GM19239 (cell line): ENCODE measurements around the gene PAM.
"Not testable (repeated sequence)": the region's sequence is repeated elsewhere in the genome, so short reads cannot be mapped to it uniquely, and the experiment has no call there.

Experiments
- DNase-seq: peaks from one replicate; pipeline ENCODE4 v3.0.0; 2011; ENCODE audit warnings: low spot score; ENCODE audit not compliant: insufficient read length
- FAIRE-seq: peaks from 2 replicates; lab custom pipeline; 2011; peaks lifted over from hg19 to GRCh38; lab: Jason Lieb, UNC

Gene PAM

DNA sequence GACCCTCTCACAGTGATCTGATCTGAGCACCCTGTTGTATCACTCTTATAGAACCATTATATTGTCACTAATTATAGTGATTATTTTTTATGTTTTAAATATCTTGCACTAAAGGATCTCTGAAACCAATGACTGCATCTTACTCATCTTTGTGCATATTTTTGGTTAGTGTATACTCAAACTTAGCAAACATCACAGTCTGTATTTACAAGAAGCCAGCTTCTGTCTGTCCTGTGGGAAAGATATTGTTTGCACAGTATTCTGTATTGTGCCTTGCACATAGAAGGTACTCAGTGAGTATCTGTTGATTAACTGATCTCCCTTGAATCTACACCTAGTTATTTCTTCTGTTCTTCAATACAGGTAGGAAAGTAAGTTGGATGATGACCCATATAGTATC lies 131.5 kb downstream of the PAM start:
- no peak for FAIRE-seq

DNA sequence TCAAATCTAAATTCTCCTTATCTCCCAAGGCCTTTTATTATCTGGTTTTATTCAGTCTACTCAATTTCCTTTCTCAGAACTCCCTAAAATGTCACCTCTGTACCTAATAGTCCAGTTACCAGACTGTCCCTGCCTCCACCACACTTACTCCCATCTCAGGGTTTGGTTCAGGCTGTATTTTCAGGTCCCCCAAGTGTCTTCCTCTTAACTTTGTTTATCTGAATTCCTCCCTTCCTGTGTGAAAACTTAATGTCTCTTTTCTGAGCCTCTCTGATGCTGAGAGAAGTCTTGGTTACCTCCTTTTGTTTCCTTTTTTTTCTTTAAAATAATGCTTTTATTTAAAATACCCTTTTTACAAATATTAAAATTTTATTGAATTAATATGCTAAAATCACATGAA lies 133.4 kb downstream of the PAM start:
- no peak for FAIRE-seq
- no peak for DNase-seq

More for the DNA sequence above, 131.5 kb downstream of the PAM start:
- no peak for DNase-seq

DNA sequence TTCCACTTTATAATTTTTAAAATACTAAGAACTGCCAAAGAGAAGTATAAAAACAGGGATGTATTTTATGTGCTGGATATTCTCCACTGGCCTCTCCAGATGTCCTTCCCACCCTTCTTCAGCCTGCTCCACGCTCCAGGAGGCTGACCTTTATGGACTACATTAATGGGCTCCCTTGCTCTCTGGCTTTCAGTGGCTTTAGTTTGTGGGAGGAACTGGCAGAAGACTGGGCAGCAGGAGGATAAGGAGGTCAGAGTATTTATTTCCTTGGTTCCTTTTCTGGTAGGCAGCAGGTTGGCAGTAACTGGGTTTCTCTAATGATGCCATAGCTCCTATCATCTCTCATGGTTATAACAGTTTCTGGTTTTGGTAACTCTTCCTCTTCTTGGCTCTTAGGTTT lies 133.9 kb downstream of the PAM start:
- FAIRE-seq (no peak), DNase-seq (no peak)

DNA sequence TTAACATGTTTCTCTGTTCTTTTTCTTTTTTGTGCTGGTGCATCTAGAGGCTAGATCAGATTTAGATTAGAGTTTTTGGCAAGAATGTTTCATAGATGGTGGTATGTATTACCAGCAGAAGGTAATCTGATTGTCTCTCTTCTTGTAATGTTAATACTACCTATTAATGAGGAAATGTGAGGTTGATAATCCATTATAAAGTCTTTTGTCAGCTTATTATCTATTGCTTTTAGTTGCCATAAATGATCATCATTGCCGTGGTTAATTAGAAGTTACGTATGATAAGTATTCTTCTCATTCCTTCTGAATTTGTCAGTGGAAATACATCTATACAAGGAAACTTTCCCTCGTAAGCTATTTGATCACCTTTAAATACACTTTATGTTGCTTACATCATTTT lies 135.0 kb downstream of the PAM start:
- DNase-seq (no peak), FAIRE-seq (no peak)

DNA sequence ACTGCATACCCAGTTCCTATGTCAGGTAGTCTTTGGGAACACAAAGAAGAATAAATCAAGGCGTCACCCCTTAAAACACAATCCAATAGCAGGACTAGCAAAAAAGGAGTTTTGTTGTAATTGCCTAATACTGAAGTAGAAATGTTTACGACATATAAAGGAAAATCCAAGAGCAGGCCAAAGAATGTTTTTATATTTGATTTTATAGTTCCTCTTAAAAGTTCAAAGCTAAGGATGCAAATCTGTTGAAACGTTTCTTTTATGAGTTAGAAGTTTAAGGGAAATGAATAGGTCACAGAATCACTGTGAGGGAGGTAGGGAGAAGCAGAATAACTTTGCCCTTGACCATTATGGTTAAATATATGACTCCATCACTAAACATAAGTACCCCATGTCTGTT lies 136.1 kb downstream of the PAM start:
- no peak for DNase-seq
- FAIRE-seq, result no peak

DNA sequence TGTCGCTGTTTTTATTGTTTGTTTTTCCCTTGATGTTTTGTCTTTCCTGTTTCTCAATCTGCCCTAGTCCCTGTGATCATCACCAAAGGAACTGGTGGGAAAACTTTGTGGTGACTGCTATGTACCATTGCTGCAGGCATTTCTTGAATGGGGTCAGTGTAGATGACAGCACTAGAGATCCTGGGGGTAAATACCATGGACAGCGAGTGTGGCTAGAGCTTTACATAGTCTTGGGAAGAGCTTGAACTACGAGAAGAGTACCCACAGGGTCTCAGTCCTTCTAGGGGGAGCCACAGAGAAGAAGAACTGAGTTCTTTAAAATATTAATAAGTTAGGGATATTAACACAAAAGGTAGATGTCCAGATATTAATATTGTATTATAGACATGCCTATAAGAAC lies 138.8 kb downstream of the PAM start:
- DNase-seq (no peak), FAIRE-seq (no peak)

DNA sequence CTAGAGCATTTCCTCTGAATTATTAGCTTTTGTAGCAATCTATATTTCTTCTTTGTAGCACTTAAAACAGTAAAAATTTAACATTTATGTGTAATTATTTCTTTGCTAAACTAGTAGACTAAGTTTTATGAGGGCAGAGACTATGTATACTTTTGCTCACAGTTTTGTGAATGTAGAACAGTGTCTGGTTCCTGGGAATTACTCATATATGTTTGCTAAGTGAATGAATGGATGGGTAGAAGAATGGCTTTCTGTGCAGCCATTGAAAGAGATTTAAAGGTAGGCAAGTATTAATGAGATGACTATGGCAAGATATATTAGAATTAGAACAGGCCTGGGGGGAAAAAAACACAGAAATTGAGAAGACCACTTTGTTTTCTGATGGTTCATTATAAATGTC lies 140.1 kb downstream of the PAM start:
- FAIRE-seq, result no peak
- no peak for DNase-seq

DNA sequence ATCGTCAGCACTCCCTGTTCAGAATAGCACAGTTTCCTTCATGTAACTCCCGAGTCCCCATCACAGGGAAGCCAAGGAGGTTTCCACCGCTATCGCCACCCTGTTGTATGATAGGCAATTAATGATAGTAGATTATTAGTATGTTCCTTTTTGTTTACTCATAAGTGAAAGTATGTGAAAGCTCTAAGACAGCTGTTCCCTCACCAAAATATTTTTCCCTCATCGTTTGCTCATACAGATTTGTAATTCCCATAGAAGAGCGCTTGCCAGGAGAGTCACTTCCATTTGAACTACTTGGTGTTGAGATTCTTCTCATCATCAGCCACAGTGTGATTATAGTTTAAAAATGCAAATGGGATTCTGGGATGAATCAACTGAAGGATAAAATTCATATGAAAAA lies 140.9 kb downstream of the PAM start:
- FAIRE-seq (no peak), DNase-seq (no peak)

DNA sequence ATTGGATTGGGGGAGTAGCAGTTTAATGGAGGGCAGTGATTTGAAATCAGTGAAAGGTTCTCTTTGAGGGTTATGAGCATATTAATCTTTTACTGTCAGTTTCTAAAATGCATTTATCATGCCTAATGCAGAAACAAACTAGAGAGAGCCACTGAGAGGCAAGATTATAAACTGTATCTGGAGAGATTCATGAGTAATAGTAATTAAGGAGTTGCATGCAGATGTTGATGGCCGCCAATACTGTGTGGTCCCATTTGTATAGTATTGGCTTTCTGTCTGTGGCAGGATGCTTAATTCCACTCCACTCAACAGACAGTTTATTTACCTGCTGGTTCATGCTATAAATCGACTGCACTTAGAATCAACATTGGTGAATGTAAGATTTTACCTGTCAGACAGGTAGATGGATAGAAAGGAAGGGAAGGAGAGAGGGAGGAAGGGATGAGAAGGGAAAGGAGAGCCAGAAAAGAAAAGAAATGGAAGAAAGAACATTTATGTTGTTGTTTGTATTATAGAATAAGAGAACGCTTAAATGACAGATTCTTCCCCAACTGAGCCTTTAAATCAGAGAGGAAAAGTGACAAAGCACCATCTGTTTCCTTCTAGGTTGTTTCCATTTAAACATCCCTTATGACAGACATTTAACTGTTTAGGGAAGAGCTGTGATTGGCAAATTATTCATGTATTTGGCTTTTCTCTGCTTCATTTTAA lies 146.5 kb downstream of the PAM start:
- no peak for DNase-seq
- no peak for FAIRE-seq

DNA sequence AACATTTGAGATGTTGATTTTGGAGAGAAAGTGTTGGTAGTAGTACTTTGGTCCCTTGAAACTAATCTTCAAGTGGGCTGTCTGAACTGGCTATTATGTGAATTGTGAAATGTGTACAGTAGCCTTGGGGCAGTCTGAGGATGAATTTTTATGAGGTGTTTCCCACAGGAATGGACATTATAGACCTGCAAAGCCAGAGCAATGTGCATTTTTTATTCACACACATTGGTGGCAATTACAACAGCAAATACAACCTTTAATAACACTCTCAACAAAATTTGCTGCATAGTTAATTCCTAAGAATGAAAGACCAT lies 147.0 kb downstream of the PAM start:
- DNase-seq (no peak), FAIRE-seq (no peak)

DNA sequence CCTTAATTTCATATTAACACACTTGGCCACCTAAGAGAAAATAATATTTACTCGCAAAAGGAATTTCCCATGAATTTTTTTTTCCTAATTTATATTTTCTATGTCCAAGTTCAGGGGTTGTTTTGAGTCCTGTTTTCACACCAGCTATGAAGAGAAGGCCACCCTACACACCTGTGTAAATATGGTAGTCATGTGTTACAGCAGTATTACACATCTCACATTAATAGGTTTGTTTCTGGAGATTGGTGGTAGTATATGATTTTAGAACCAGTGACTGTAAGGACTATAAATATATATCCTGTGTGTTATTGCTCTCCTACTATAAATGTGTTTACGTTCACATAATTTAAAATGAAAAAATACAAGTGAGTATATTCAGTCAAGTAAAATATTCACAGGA lies 147.5 kb downstream of the PAM start:
- FAIRE-seq, result no peak

DNA sequence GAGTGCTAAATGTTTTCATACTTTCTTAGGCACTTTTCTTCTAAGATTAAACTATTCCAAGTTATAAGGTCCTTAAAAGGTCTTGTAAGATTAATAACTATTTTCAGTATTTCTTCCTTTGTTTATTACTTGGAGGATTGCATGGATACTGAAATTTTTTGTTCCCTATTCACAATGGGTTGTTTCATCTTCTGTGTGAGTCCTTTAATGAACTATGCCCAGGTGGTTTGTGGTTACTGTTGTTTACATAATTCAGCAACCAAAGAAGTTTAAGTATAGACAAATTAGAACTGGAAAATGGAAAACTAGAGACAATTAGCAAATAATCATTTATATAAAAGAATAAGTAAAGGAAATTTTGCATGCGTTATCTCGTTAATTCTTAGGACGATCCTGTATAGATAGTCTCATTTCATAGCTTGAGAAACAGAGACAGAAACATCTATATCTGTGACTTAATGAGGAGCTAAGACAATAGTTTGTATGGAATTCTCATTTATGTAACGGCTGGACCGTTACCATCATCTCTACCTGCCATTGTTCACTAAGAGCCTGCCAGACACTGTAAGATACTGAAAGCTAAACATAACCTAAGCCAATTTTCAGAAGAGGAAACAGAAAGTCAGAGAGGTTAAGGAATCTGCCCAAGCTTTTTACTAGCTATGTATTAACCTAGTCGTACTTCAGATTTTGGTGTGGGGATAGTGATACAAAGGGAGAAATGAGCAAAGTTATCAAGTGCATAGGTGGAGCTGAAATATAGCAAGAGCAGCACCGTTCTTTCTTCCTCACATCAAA lies 148.2 kb downstream of the PAM start:
- FAIRE-seq (peak; percentile 73), DNase-seq (no peak)

More for the DNA sequence above, 147.5 kb downstream of the PAM start:
- DNase-seq, result no peak

DNA sequence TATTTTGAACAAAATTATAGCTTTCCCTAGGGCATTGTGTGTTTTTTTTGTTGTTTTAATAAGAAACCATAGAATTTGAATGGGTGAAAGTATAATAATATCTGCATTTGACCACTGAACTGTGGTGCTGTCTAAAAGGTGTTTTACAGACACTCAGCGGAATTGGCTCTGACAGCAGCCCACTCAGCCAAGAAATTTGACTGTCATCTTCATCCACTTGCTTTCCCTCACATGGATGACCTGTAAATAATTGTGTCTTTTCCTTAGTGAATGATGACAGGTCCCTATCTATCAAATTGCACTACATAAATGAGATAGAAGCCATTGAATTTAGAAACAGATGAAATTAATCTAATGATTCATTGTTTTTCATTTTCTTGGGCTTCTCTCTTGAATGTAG lies 150.0 kb downstream of the PAM start:
- FAIRE-seq (no peak), DNase-seq (no peak)

DNA sequence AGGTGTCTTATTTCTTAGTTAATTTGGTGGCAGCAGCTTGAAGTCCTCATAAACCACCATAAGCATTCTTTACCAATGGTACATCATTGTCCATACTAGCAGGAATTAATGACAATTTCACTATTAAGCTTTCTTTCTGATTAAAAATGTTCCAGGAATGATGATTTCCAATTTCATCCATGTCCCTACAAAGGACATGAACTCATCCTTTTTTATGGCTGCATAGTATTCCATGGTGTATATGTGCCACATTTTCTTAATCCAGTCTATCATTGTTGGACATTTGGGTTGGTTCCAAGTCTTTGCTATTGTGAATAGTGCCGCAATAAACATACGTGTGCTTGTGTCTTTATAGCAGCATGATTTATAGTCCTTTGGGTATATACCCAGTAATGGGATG lies 152.0 kb downstream of the PAM start:
- not testable (repeated sequence) for FAIRE-seq, DNase-seq

DNA sequence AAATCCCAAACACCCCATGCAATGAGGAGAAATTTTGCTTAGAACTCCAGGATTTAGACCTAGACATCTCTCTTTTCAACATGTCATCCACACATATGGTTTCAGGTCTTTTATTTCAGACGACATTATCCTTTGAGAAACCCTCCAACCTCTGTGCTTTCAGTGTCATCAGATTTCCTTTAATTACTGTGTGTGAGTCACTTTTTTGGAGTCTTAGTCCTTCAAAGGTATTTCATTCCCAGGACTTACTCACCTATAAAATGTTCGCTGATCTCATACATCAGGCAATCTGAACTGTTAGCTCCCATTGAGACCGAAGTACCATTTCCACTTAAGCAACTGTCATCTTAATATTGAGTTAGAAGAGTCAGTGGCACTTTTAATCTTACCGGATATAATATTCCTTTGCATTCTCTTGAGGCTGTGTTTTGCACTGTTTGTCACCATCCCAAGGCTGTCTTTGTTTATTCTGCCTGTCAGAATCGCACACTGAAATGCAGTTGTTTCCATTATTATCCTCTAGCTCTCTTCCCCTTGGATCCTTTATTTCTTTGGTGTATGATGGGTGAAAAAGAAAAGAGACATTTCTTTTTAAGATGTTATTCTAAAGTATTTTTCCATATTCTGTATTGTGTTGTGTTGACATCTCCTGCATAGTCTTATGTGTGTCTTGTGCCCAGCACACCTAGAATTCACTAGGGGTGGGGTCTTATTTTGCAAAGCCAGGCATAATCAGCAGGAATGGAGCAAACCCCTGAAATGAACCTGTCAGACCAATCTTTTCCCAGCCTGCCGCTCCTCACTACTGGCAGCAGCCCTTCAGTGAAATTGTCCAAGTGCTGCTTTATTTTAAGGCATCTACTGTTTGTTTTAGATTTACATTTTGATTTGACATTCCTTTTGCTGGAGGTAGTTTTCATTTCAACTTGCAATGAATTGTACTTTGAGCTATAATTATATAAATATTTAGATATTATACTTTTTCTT lies 155.4 kb downstream of the PAM start:
- DNase-seq (no peak), FAIRE-seq (no peak)

DNA sequence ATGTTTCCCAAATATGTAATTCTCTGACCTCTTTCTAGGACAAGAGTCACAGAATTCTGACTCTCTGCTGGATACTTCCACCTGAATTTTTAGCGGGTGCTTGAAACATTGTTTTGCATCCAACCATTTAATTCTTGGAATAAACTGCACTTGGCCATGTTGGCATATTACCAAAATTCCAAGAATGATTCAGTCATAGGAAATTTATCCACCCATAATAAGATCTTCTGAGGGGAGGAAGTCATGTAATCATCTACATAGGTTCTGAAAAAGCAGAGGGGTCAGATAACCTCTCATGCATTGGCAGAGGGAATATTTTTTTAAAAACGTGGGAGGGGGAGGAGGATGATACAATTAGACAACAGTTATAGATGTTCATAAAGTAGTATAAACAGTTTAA lies 156.9 kb downstream of the PAM start:
- DNase-seq, result no peak
- FAIRE-seq, result no peak

DNA sequence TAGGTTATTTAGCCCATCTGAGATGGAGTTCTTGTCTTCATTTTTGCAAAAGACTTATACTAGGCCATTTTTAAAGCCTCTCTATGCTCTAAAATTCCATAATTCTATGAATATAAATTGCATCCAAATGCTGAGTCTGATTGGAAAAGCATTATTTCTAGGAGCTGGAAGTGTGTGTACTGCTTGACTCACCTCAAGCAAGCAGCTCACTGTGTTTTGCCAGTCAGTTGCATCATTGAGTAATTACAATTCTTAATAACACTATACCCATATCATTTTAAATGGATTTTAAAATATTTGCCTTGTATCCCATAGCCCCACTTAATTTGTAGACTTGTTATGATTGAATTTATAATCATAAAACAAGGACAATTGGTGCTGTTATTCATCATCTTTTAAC lies 161.0 kb downstream of the PAM start:
- FAIRE-seq, result no peak
- DNase-seq, result no peak

DNA sequence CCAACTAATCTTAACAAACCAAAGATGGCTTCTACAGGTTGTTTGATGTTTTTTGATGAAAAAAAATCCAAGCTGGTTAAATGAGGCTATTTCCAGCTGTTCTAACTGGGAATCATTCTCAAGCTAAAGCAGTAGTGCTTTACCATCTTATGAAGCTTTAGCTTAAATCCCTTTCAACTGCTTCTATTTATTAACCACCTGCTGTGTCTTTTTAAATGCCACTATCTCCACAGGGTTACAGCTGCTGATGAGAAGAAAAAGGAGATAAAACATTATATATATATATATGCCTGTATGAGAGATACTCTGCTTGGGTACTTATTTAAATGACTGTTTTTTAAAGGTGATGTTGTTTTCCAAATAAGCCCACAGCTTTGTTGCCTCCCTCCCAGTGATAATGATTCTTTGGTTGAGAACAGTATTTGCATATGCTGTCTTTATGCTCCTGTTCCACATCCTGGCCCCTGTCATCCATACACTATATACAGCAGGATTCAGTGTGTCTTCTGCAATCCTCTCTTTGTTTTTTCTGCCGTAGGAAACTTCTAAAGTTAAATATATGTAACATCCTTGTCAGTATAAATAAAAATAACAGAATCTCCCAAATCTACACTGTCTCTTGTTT lies 164.0 kb downstream of the PAM start:
- FAIRE-seq (no peak), DNase-seq (no peak)

DNA sequence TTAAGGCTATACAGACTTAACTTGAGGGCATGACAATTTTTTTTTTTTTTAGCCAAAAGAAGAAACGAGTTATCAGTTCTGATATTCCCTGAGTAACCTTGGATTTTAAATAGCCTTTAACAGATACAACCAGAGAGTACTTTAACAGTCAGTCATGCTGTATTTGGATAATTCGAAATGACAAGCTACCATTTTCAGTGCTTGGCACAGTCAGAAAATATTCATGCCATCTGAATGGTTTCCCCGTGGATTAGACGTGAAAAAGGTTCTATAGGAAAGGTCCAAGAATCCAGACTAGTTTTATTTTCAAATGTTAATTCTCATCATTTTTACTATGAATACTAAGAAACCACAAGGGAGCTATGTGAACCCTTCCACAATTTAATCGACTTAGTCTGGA lies 165.7 kb downstream of the PAM start:
- FAIRE-seq (no peak), DNase-seq (no peak)

DNA sequence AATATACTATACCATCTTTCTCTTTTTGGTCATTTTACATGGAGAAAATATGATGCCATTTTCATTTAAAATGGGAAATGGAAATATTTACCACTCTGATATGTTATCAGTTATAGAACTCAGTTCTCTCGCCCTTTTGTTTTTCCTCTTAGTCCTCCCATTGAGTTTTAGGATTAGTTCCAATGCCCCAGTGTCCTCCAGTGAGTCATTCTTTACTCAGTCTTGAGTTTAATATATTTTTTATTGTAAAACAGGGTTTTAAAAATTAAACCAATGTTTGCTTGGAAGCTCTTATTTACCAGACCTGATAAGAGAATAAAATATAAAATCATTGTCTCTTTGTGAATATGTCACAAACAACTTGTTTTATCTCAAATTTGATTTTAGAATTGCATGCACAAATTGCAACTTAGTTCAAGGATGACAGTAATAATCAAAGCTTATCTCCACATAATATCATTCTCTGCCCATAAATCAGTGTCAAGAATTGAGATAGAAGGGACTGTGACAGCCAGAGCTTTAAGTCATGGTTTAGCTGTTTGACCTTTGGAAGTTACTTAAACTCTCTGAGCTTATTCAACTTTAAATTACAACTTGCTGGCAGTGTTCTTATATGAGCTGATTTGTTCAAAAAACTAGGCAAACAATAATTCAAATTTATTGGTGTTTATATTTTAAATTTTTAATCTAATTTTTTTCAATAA lies 166.4 kb downstream of the PAM start:
- FAIRE-seq, result no peak
- no peak for DNase-seq
